Osteoblast (primary cell): ENCODE results near the gene GNB3. TPM values are rescaled to one million over a fixed set of nuclear protein-coding genes. Genes with fewer than 3 reads are reported as not detected.
"Not testable (repeated sequence)": the region's sequence is repeated elsewhere in the genome, so short reads cannot be mapped to it uniquely, and the experiment has no call there.

Experiments
- DNase-seq: peaks from one replicate; pipeline ENCODE4 v3.0.0; 2011; ENCODE audit warnings: low spot score, mixed read lengths; ENCODE audit not compliant: insufficient read length; ENCODE audit errors: missing footprints
- H2AFZ ChIP-seq: 2 replicates; pipeline ENCODE4 v1.6.0; 2011; ENCODE audit warnings: mild to moderate bottlenecking, low read length
- H3K27ac ChIP-seq: 2 replicates; pipeline ENCODE4 v1.5.1; 2011; ENCODE audit warnings: mild to moderate bottlenecking, low read depth, low read length, moderate library complexity
- H3K27me3 ChIP-seq: 2 replicates; pipeline ENCODE4 v1.6.0; 2012; ENCODE audit warnings: mild to moderate bottlenecking, control low read depth, inconsistent platforms, low read length, moderate library complexity; ENCODE audit not compliant: insufficient read depth
- H3K36me3 ChIP-seq: 2 replicates; pipeline ENCODE4 v1.5.1; 2011; ENCODE audit warnings: mild to moderate bottlenecking, low read length, control low read depth, moderate library complexity; ENCODE audit not compliant: insufficient read depth
- H3K4me1 ChIP-seq: 2 replicates; pipeline ENCODE4 v1.5.1; 2011; ENCODE audit warnings: mild to moderate bottlenecking, low read length, control low read depth, moderate library complexity; ENCODE audit not compliant: insufficient read depth
- H3K4me2 ChIP-seq: 2 replicates; pipeline ENCODE4 v1.6.0; 2011; ENCODE audit warnings: mild to moderate bottlenecking, low read length; ENCODE audit not compliant: insufficient read depth
- H3K4me3 ChIP-seq: fragments of 200-600 bp; sonication (generic); 3 replicates; pipeline ENCODE4 v1.5.1; 2012; ENCODE audit warnings: mild to moderate bottlenecking, low read length, inconsistent platforms; ENCODE audit not compliant: insufficient read depth
- H3K79me2 ChIP-seq: 2 replicates; pipeline ENCODE4 v1.6.0; 2012; ENCODE audit warnings: mild to moderate bottlenecking, low read length, control low read depth, inconsistent platforms; ENCODE audit not compliant: insufficient read depth
- H3K9me3 ChIP-seq: 2 replicates; pipeline ENCODE4 v1.5.1; 2011; ENCODE audit warnings: low read depth, low read length, control low read depth
- H4K20me1 ChIP-seq: 2 replicates; pipeline ENCODE4 v1.6.0; 2012; ENCODE audit warnings: mild to moderate bottlenecking, low read length, control low read depth; ENCODE audit not compliant: insufficient read depth
- total RNA-seq: library from RNA; depleted of rRNA; stranded (reverse); fragments of >200 nt; gene quantifications from 2 replicates; pipeline ENCODE4 v1.2.3, GENCODE V29; 2012
- TF ChIP-seq, protein P1 (sequence below): IDR thresholded peaks from 2 replicates; pipeline ENCODE4 v1.5.1; 2011; ENCODE audit warnings: mild to moderate bottlenecking, low read depth, low read length, moderate library complexity; ENCODE audit errors: extremely low read depth

Gene GNB3
- total RNA-seq, 1 donor = 1.4 TPM

DNA sequence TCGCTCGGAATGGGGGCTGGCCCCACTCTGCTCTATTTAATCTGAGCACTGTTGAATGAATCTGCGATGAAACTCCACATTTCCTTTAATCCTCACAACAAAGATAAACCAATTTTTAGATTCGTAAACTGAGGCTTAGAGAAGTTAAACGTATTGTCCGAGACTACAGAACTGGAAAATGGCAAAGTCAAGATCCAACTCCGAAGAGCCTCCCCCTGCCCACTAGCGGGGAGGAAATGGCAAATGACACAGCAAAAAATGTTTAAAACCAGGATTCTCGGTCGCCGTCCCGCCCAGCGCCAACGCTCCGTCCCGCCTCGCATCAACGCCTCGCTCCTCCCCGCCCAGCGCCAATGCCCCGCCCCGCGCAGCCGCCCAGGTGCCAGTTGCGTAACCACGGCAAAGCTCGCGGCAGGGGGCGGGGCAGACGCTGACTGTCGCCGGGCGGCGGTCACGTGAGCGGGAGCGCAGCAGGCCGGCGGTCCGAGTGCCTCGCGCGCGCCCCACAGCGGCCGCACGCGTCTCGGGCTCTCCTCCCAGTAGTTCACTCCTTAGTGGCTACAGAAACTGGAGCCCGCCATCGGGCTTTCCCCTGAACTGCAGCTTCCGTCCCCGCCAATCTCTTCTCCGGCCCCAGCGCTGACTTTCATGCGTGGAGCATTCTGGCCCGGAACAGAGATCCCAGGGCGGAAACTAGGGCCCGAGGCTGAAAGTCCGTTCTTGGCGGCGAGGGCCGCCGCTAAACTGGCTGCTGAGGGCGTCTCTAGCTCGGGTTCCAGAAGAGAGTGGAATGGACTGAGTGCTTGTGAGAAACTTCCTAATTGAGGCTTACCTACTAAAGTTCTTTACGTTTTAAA, 50.3 kb downstream of the GNB3 start:
- Histone ChIP-seq H3K36me3 (peaks cover 4% of the 10 kb centered on the region), H3K4me3 (peak overlapping the region; percentile 66), H3K27me3 (no peaks in the 10 kb centered on the region), H3K4me1 (peaks cover 11% of the 10 kb centered on the region), H2AFZ (peak overlapping the region; percentile 89), H3K27ac (peak overlapping the region; percentile 71), H4K20me1 (no peaks in the 10 kb centered on the region), H3K4me2 (peak overlapping the region; percentile 82), H3K9me3 (no peaks in the 10 kb centered on the region), H3K79me2 (no peaks in the 10 kb centered on the region)
- TF ChIP-seq, protein P1, sequence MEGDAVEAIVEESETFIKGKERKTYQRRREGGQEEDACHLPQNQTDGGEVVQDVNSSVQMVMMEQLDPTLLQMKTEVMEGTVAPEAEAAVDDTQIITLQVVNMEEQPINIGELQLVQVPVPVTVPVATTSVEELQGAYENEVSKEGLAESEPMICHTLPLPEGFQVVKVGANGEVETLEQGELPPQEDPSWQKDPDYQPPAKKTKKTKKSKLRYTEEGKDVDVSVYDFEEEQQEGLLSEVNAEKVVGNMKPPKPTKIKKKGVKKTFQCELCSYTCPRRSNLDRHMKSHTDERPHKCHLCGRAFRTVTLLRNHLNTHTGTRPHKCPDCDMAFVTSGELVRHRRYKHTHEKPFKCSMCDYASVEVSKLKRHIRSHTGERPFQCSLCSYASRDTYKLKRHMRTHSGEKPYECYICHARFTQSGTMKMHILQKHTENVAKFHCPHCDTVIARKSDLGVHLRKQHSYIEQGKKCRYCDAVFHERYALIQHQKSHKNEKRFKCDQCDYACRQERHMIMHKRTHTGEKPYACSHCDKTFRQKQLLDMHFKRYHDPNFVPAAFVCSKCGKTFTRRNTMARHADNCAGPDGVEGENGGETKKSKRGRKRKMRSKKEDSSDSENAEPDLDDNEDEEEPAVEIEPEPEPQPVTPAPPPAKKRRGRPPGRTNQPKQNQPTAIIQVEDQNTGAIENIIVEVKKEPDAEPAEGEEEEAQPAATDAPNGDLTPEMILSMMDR = peak; percentile 74
- DNase-seq = peak; percentile 99

DNA sequence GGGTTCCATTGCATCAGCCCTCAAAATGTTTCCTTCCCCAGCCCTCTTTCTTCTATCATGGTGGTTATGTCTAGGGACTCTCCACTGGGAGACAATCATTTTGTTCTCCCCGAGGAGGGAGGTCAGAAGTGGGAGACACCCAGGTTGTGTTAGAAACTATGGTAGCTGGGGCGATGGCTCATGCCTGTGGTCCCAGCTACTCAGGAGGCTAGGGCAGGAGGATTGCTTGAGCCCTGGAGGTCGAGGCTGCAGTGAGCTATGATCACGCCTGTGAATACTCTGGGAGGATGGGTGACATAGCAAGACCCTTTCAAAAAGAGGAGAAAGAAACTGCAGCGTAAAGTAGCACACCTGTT, 50.9 kb downstream of the GNB3 start:
- peaks cover 4% of the 10 kb centered on the region for H3K36me3 ChIP-seq
- peak overlapping the region; percentile 66 for H3K4me3 ChIP-seq
- TF ChIP-seq, protein P1 = no peak
- peaks cover 11% of the 10 kb centered on the region for H3K4me1 ChIP-seq
- H2AFZ ChIP-seq = peak overlapping the region; percentile 89
- H3K9me3 ChIP-seq = no peaks in the 10 kb centered on the region
- H3K27ac ChIP-seq = peak overlapping the region; percentile 71
- H3K79me2 ChIP-seq = no peaks in the 10 kb centered on the region
- H3K4me2 ChIP-seq = peak overlapping the region; percentile 82
- H4K20me1 ChIP-seq = no peaks in the 10 kb centered on the region
- DNase-seq = no peak
- no peaks in the 10 kb centered on the region for H3K27me3 ChIP-seq

DNA sequence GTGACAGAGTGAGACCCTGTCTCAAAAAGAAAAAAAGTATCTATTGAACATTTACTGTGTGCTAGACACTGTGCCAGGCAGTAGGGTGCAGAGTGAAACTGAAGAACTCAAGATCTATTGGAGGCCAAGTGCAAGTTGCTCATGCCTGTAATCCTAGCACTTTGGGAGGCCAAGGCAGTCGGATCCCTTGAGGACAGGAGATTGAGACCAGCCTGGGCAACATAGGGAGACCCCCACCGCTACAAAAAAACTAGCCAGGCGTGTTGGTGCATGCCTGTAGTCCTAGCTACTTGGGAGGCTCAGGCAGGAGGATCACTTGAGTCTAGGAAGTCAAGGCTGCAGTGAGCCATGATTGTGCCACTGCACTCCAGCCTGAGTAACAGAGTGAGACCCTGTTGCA, 52.0 kb downstream of the GNB3 start:
- H3K27me3 ChIP-seq = not testable (repeated sequence)

DNA sequence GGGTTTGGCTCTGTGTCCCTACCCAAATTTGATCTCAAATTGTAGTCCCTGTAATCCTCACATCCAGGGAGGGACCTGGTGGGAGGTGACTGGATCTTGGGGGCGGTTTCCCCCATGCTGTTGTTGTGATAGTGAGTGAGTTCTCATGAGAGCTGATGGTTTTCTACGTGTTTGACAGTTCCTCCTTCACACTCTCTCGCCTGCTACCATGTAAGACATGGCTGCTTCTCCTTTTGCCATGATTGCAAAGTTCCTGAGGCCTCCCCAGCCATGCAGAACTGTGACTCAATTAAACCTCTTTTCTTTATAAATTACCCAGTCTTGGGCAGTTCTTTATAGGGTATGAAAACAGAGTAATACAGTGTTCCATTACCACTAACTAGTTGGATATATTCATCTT, 53.6 kb downstream of the GNB3 start:
- H3K4me1 ChIP-seq = peaks cover 11% of the 10 kb centered on the region
- H2AFZ ChIP-seq = no peak overlapping the region
- no peak for DNase-seq
- H3K79me2 ChIP-seq = no peaks in the 10 kb centered on the region
- H3K4me3 ChIP-seq = no peak overlapping the region
- H3K27ac ChIP-seq = no peak overlapping the region
- TF ChIP-seq, protein P1 = no peak
- H3K9me3 ChIP-seq = no peaks in the 10 kb centered on the region
- no peaks in the 10 kb centered on the region for H3K36me3 ChIP-seq
- no peaks in the 10 kb centered on the region for H3K27me3 ChIP-seq
- H4K20me1 ChIP-seq = no peaks in the 10 kb centered on the region
- no peak overlapping the region for H3K4me2 ChIP-seq

More for the DNA sequence above, 52.0 kb downstream of the GNB3 start:
- not testable (repeated sequence) for H2AFZ ChIP-seq, H3K27ac ChIP-seq, DNase-seq, H3K36me3 ChIP-seq, H3K4me2 ChIP-seq, H3K79me2 ChIP-seq, H3K9me3 ChIP-seq, H3K4me3 ChIP-seq, H4K20me1 ChIP-seq
- peaks cover 11% of the 10 kb centered on the region for H3K4me1 ChIP-seq

Other genes with a start within 250 kb of the GNB3 start
- 238 and 259 TPM in 2 replicates for gene CHD4, start 233.5 kb upstream of the GNB3 start, total RNA-seq
- under 0.01 TPM in 1 of 2 replicates, not detected in the other for gene LPAR5, start 205.0 kb upstream of the GNB3 start, total RNA-seq
- under 0.01 and 0.36 TPM in 2 replicates for gene ACRBP, start 193.5 kb upstream of the GNB3 start, total RNA-seq
- 46.9 and 53.6 TPM in 2 replicates for gene ING4, start 177.8 kb upstream of the GNB3 start, total RNA-seq
- 19.9 and 22.4 TPM in 2 replicates for gene ZNF384, start 151.6 kb upstream of the GNB3 start, total RNA-seq
- gene PIANP, start 140.1 kb upstream of the GNB3 start, total RNA-seq = not detected in 2 replicates
- 91.9 and 98.8 TPM in 2 replicates for gene COPS7A, start 116.9 kb upstream of the GNB3 start, total RNA-seq
- gene MLF2, start 87.8 kb upstream of the GNB3 start, total RNA-seq = 118 and 138 TPM in 2 replicates
- gene PTMS, start 74.6 kb upstream of the GNB3 start, total RNA-seq = 70.4 and 72.7 TPM in 2 replicates
- gene LAG3, start 68.4 kb upstream of the GNB3 start, total RNA-seq = not detected in 2 replicates
- 10.9 and 15.0 TPM in 2 replicates for gene CD4, start 51.4 kb upstream of the GNB3 start, total RNA-seq
- gene GPR162, start 19.1 kb upstream of the GNB3 start, total RNA-seq = 1.4 and 5.0 TPM in 2 replicates
- gene P3H3, start 12.5 kb upstream of the GNB3 start, total RNA-seq = 108 and 130 TPM in 2 replicates
- gene CDCA3, start 10.4 kb downstream of the GNB3 start, total RNA-seq = 4.0 and 5.0 TPM in 2 replicates
- gene USP5, start 11.2 kb downstream of the GNB3 start, total RNA-seq = 65.7 and 77.1 TPM in 2 replicates
- 385 and 553 TPM in 2 replicates for gene TPI1, start 26.6 kb downstream of the GNB3 start, total RNA-seq
- gene SPSB2, start 32.4 kb downstream of the GNB3 start, total RNA-seq = 11.5 and 11.9 TPM in 2 replicates
- gene LRRC23, start 63.9 kb downstream of the GNB3 start, total RNA-seq = 7.1 and 7.6 TPM in 2 replicates
- gene ENO2, start 73.7 kb downstream of the GNB3 start, total RNA-seq = 8.5 and 13.4 TPM in 2 replicates
- 10.3 and 14.1 TPM in 2 replicates for gene ATN1, start 87.0 kb downstream of the GNB3 start, total RNA-seq
- gene RNU7-1, start 102.9 kb downstream of the GNB3 start, total RNA-seq = not detected in 2 replicates
- gene C12orf57, start 103.1 kb downstream of the GNB3 start, total RNA-seq = 81.4 and 93.4 TPM in 2 replicates
- gene PTPN6, start 110.4 kb downstream of the GNB3 start, total RNA-seq = 0.29 and 0.36 TPM in 2 replicates
- 161 and 168 TPM in 2 replicates for gene PHB2, start 129.7 kb downstream of the GNB3 start, total RNA-seq
- 21.0 and 25.3 TPM in 2 replicates for gene EMG1, start 130.0 kb downstream of the GNB3 start, total RNA-seq
- gene LPCAT3, start 177.6 kb downstream of the GNB3 start, total RNA-seq = 20.3 and 23.6 TPM in 2 replicates
- gene C1S, start 219.8 kb downstream of the GNB3 start, total RNA-seq = 443 and 478 TPM in 2 replicates